ENCODE data around the gene P3H3. TPM values are rescaled to one million over a fixed set of nuclear protein-coding genes. Genes with fewer than 3 reads are reported as not detected.
A peak's percentile ranks its signal among the peaks of the same experiment; 100 is the strongest.

P3H3 gene
- total RNA-seq, 1 donor from 2014 or later = 52.7 TPM

GRCh38 chr12:6824901-6825381 is 3.3 kb upstream of the P3H3 start:
- Mint-ChIP-seq H3K27ac (ENCODE audit: unreplicated experiment) (no peak overlapping the region), H3K4me3 (peak overlapping the region; percentile 77), H3K36me3 (ENCODE audit: low read depth) (peaks cover 5% of the 10 kb centered on the region), H3K27me3 (ENCODE audit: low read depth) (peaks cover 9% of the 10 kb centered on the region), H3K4me1 (peaks cover 69% of the 10 kb centered on the region), H3K9me3 (no peaks in the 10 kb centered on the region)
- TF ChIP-seq, protein P1, sequence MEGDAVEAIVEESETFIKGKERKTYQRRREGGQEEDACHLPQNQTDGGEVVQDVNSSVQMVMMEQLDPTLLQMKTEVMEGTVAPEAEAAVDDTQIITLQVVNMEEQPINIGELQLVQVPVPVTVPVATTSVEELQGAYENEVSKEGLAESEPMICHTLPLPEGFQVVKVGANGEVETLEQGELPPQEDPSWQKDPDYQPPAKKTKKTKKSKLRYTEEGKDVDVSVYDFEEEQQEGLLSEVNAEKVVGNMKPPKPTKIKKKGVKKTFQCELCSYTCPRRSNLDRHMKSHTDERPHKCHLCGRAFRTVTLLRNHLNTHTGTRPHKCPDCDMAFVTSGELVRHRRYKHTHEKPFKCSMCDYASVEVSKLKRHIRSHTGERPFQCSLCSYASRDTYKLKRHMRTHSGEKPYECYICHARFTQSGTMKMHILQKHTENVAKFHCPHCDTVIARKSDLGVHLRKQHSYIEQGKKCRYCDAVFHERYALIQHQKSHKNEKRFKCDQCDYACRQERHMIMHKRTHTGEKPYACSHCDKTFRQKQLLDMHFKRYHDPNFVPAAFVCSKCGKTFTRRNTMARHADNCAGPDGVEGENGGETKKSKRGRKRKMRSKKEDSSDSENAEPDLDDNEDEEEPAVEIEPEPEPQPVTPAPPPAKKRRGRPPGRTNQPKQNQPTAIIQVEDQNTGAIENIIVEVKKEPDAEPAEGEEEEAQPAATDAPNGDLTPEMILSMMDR (conservative IDR thresholded peaks at IDR 0.05) = no peak
- no peak for DNase-seq (ENCODE audit: low read depth, low spot score)

GRCh38 chr12:6825398-6826124 is 2.6 kb upstream of the P3H3 start:
- TF ChIP-seq, protein P1 (conservative IDR thresholded peaks at IDR 0.05) = peak; percentile 99
- DNase-seq (ENCODE audit: low read depth, low spot score) = peak; percentile 96
- Mint-ChIP-seq H3K27ac (ENCODE audit: unreplicated experiment) (no peak overlapping the region), H3K9me3 (no peaks in the 10 kb centered on the region), H3K36me3 (ENCODE audit: low read depth) (peaks cover 5% of the 10 kb centered on the region), H3K27me3 (ENCODE audit: low read depth) (peaks cover 9% of the 10 kb centered on the region), H3K4me3 (peak overlapping the region; percentile 77), H3K4me1 (peaks cover 65% of the 10 kb centered on the region)

- TF ChIP-seq, protein P1 (conservative IDR thresholded peaks at IDR 0.05) = no peak
- DNase-seq (ENCODE audit: low read depth, low spot score) = no peak
- peak overlapping the region; percentile 77 for H3K4me3 Mint-ChIP-seq
- peaks cover 9% of the 10 kb centered on the region for H3K27me3 Mint-ChIP-seq (ENCODE audit: low read depth)
- H3K9me3 Mint-ChIP-seq = no peaks in the 10 kb centered on the region
- peaks cover 7% of the 10 kb centered on the region for H3K36me3 Mint-ChIP-seq (ENCODE audit: low read depth)
- peaks cover 63% of the 10 kb centered on the region for H3K4me1 Mint-ChIP-seq
- H3K27ac Mint-ChIP-seq (ENCODE audit: unreplicated experiment) = no peak overlapping the region
Measured at GRCh38 chr12:6826125-6826733, 2.0 kb upstream of the P3H3 start.

- H3K27me3 Mint-ChIP-seq (ENCODE audit: low read depth) = peaks cover 9% of the 10 kb centered on the region
- no peaks in the 10 kb centered on the region for H3K9me3 Mint-ChIP-seq
- H3K36me3 Mint-ChIP-seq (ENCODE audit: low read depth) = peaks cover 7% of the 10 kb centered on the region
- TF ChIP-seq, protein P1 (conservative IDR thresholded peaks at IDR 0.05) = no peak
- H3K27ac Mint-ChIP-seq (ENCODE audit: unreplicated experiment) = peak overlapping the region; percentile 85
- H3K4me3 Mint-ChIP-seq = peak overlapping the region; percentile 93
- DNase-seq (ENCODE audit: low read depth, low spot score) = no peak
- peaks cover 60% of the 10 kb centered on the region for H3K4me1 Mint-ChIP-seq
Measured at GRCh38 chr12:6826734-6827436, 1.3 kb upstream of the P3H3 start.

DNA sequence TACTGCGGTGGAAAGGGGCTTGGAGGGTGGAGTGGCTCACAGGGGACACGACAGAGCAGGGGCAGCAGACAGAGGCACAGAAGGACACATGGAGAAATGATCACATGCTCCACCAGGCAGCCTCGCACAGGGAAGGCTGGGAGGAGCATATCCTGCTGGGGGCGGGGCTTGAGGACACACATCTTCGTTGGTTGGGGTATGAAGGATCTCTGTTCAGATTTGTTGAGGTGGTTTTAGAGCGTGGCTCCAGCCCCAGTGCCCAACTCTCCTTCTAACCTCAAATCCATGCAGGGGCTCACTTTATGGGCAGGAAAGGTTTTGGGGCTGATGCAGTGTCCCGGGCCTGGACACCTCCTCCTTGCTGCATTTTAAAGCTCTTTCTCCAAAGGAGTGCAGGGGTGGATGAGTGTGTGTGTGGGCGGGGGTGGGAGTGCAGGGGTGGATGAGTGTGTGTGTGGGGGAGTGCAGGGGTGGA is 733 bp upstream of the P3H3 start:
- H3K9me3 Mint-ChIP-seq = no peaks in the 10 kb centered on the region
- TF ChIP-seq, protein P1 (conservative IDR thresholded peaks at IDR 0.05) = no peak
- peaks cover 7% of the 10 kb centered on the region for H3K36me3 Mint-ChIP-seq (ENCODE audit: low read depth)
- H3K27ac Mint-ChIP-seq (ENCODE audit: unreplicated experiment) = peak overlapping the region; percentile 85
- peak overlapping the region; percentile 93 for H3K4me3 Mint-ChIP-seq
- peak; percentile 87 for DNase-seq (ENCODE audit: low read depth, low spot score)
- H3K4me1 Mint-ChIP-seq = peaks cover 56% of the 10 kb centered on the region
- peaks cover 9% of the 10 kb centered on the region for H3K27me3 Mint-ChIP-seq (ENCODE audit: low read depth)

All from neural crest cell (in vitro differentiated cells).